Right lobe of liver (tissue), 6 donors: ENCODE data around the gene RASSF4. TPM values are rescaled to one million over a fixed set of nuclear protein-coding genes. Genes with fewer than 3 reads are reported as not detected.
A peak's percentile ranks its signal among the peaks of the same experiment; 100 is the strongest.

Experiments
- ATAC-seq, 4 donors: fragments of 200-7000 bp; cut with Tn5 transposase; one replicate each; pipeline ENCODE4 v1.9.1; 2020; ENCODE audit warnings: mild to moderate bottlenecking in 4 of 4, moderate library complexity in 4 of 4
- DNase-seq, 3 donors: peaks; one replicate each; pipeline ENCODE4 v3.0.0-alpha.2; 2020
- H3K27ac ChIP-seq, 3 donors: fragments of 200-600 bp; one replicate each; pipeline ENCODE4 v1.8.0; 2022
- H3K27me3 ChIP-seq, 2 donors: fragments of 200-600 bp; one replicate each; pipeline ENCODE4 v1.8.0; 2022
- H3K36me3 ChIP-seq, 4 donors: fragments of 200-600 bp; sonication (generic) in 1 of 4; one replicate each; pipeline versions ENCODE4 v1.5.1 to v1.8.0; 2017 to 2022; ENCODE audit warnings: control low read depth in 1 of 4
- H3K4me1 ChIP-seq, 4 donors: fragments of 200-600 bp; sonication (generic) in 1 of 4; one replicate each; pipeline versions ENCODE4 v1.5.1 to v1.8.0; 2017 to 2022; ENCODE audit warnings: control low read depth in 1 of 4
- H3K4me3 ChIP-seq, 3 donors: fragments of 200-600 bp; one replicate each; pipeline ENCODE4 v1.8.0; 2022
- H3K9me3 ChIP-seq, 4 donors: fragments of 200-600 bp; sonication (generic) in 1 of 4; one replicate each; pipeline versions ENCODE4 v1.5.1 to v1.8.0; 2017 to 2022; ENCODE audit warnings: control low read depth in 1 of 4
- POLR2A ChIP-seq: fragments of 450-650 bp; IDR thresholded peaks from one replicate; pipeline ENCODE4 v1.6.1; 2017; ENCODE audit warnings: antibody characterized with exemption, mild to moderate bottlenecking
- WGBS: methylation state at CpG from one replicate; pipeline ENCODE4 v1.1.6; 2018; ENCODE audit warnings: low coverage, low lambda C conversion rate; ENCODE audit not compliant: insufficient coverage; ENCODE audit errors: missing lambda C conversion rate; 5-methylcytosine and 5-hydroxymethylcytosine counted together
- intact Hi-C, 2 donors: fragments of 100-400 bp; cut with DNase I; formaldehyde crosslinking; loops; one replicate each; pipeline versions ENCODE4 v1.11.2 to v1.14.1; 2022
- total RNA-seq, 6 experiments: library from RNA; depleted of rRNA in 2 of 6; stranded (reverse); fragments of >200 nt in 2 of 6; fragmentation: NEBNext Ultra II Directional in 3 of 6; extraction: Animal tissue kit (Norgen Biotek cat#: 25700) in 3 of 6; gene quantifications; one replicate each; pipeline versions ENCODE4 v1.1.0 to v1.2.4, GENCODE V29; 2016 to 2023
- TF ChIP-seq, protein P1 (sequence below), 4 donors: fragments of 200-600 bp in 3 of 4; fragments of 450-650 bp in 1 of 4; IDR thresholded peaks; one replicate each; pipeline versions ENCODE4 v1.5.1 to v1.8.0; 2016 to 2022; ENCODE audit warnings: antibody characterized with exemption in 4 of 4, mild to moderate bottlenecking in 2 of 4
- donor health status: DM: no; HTN: yes; CAD: no.
- donor health status: DM: no; HTN: no; CAD: no.
- donor health status: DM: no; HTN: no; CAD: no.
- donor health status: DM: no; HTN: yes; CAD: no.
- donor health status: DM: no; HTN: yes; CAD: no.

Gene RASSF4
- total RNA-seq, 6 experiments from 2014 or later, result 13.6 to 28.5 (median 19.6) TPM

DNA sequence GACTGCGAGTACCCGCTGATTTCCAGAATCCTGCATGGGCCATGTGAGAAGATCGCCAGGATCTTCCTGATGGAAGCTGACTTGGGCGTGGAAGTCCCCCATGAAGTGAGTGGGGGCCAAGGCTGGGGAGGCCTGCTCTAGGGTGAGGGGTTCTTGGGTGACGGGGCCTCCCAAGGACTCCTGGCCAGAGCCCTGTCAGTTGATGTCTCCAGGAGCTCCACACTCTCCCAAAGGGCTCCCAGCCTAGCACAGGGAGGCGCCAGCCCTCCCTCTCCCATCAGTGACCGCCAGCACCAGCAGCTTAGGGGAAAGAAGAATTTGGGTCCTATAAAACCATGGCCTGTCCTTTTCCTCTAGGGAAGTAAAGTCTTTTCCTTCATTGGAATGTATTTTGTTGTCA lies 31.4 kb downstream of the RASSF4 start:
- DNase-seq (no peak), ATAC-seq (no peak)
- TF ChIP-seq, protein P1, sequence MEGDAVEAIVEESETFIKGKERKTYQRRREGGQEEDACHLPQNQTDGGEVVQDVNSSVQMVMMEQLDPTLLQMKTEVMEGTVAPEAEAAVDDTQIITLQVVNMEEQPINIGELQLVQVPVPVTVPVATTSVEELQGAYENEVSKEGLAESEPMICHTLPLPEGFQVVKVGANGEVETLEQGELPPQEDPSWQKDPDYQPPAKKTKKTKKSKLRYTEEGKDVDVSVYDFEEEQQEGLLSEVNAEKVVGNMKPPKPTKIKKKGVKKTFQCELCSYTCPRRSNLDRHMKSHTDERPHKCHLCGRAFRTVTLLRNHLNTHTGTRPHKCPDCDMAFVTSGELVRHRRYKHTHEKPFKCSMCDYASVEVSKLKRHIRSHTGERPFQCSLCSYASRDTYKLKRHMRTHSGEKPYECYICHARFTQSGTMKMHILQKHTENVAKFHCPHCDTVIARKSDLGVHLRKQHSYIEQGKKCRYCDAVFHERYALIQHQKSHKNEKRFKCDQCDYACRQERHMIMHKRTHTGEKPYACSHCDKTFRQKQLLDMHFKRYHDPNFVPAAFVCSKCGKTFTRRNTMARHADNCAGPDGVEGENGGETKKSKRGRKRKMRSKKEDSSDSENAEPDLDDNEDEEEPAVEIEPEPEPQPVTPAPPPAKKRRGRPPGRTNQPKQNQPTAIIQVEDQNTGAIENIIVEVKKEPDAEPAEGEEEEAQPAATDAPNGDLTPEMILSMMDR (IDR thresholded peaks at IDR 0.05), result no peak
- no peak for TF ChIP-seq POLR2A
- H3K4me1 ChIP-seq, result peaks cover 0 to 61% (median 37%) of the 10 kb centered on the region in 4 donors
- intact Hi-C loops, result no loop called here
- H3K27me3 ChIP-seq, result no peaks in the 10 kb centered on the region
- H3K4me3 ChIP-seq, result no peak overlapping the region
- H3K27ac ChIP-seq, result peak overlapping the region; percentile 14 to 82 (median 65)
- H3K36me3 ChIP-seq, result no peaks in the 10 kb centered on the region
- no peaks in the 10 kb centered on the region for H3K9me3 ChIP-seq
- WGBS, result 97% methylated on average over 6 of the region's 7 CpGs

DNA sequence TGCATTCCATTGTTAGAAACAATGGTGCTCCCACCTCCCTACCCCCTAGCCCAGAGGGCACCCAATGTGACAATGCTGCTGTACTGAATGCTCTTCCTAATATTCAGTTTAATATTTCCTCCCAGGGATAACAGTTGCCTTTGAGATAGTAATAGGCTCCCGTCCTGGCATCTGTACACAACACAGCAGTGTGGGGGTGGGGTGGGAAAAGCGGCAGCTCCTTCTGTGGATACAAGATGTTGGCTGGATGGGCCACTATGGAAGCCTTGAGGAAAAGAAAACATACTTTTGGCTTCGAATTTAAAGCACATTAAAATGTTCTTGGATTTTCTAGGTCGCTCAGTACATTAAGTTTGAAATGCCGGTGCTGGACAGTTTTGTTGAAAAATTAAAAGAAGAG lies 32.0 kb downstream of the RASSF4 start:
- ATAC-seq, result no peak
- Histone ChIP-seq H3K4me1 (peaks cover 0 to 67% (median 40%) of the 10 kb centered on the region in 4 donors), H3K36me3 (no peaks in the 10 kb centered on the region), H3K9me3 (no peaks in the 10 kb centered on the region), H3K4me3 (no peak overlapping the region), H3K27me3 (no peaks in the 10 kb centered on the region), H3K27ac (peak overlapping the region in 2 of 3 donors; percentile 45 to 65)
- TF ChIP-seq POLR2A, result no peak
- TF ChIP-seq, protein P1 (IDR thresholded peaks at IDR 0.05), result no peak
- WGBS, result 58% methylated on average over 5 of the region's 5 CpGs
- DNase-seq, result peak in 1 of 3 donors; percentile 47
- intact Hi-C loops, result no loop called here

DNA sequence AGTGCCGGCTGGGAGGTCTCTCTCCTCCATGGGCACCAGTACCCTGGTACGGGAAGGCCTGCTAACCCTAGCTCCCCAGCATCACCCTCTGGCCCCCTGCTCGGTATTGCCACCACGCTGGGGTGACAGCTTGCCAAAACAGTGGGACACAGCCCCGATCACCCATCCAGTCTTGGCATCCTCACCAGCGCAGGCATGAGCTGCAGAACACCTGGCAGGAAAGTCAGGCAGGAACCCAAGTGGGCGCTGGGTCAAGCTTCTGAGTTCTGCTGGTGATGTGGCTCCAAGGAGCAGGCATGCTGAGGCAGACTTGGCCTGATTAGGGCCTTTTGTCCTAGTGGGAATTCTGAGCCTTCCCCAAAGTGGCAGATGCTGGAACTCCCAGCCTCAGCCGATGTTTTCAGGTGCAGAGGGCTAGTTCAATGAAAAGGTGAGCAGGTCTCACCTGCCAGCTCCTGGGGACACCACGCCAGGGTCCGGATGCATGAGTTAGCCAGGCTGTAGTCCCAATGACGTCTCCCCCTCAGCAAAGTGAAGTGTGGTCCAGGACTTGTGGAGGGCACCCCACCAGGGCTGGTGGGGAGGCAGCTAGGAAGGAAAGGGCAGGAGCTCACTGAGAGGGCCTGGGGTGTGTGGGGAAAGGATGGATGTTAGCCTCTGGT lies 32.6 kb downstream of the RASSF4 start:
- H3K27ac ChIP-seq, result peak overlapping the region in 2 of 3 donors; percentile 45 to 65
- H3K4me1 ChIP-seq, result peaks cover 0 to 74% (median 42%) of the 10 kb centered on the region in 4 donors
- TF ChIP-seq, protein P1 (IDR thresholded peaks at IDR 0.05), result no peak
- TF ChIP-seq POLR2A, result no peak

DNA sequence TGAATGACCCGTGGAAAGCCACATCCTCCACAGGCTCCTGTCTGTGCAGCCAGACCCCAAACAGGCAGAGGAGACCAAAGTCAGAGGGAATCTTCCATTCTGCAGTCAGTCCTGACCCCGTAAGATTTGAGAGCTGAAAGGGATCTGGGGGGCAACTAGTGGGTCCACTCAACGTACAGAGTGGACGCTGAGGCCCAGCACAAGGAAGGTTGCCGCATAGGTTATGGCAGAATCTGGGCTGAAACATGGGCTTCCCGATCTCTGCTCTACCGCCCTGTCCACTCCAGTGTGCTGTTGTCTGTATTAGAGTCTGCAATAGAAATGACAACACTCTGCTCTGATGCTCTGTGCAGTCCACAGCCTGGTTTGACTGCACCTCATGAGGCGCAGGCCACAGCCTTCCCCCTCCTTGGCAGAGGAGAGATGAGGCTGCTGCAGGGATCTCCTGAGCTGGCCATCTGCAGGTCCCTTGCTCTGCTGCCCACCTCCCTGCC lies 33.2 kb downstream of the RASSF4 start:
- peak overlapping the region in 1 of 3 donors; percentile 11 for H3K27ac ChIP-seq
- intact Hi-C loops, result no loop called here
- no peaks in the 10 kb centered on the region for H3K27me3 ChIP-seq
- no peak for DNase-seq
- H3K36me3 ChIP-seq, result no peaks in the 10 kb centered on the region
- 93% methylated on average over 3 of the region's 8 CpGs for WGBS
- no peaks in the 10 kb centered on the region for H3K9me3 ChIP-seq
- H3K4me3 ChIP-seq, result no peak overlapping the region
- peaks cover 0 to 78% (median 45%) of the 10 kb centered on the region in 4 donors for H3K4me1 ChIP-seq
- TF ChIP-seq, protein P1 (IDR thresholded peaks at IDR 0.05), result no peak
- no peak for TF ChIP-seq POLR2A
- ATAC-seq, result no peak

More for the DNA sequence above, 32.6 kb downstream of the RASSF4 start:
- no peak overlapping the region for H3K4me3 ChIP-seq
- H3K9me3 ChIP-seq, result no peaks in the 10 kb centered on the region
- DNase-seq (peak in 2 of 3 donors; percentile 40 to 83), ATAC-seq (peak in 3 of 4 donors; percentile 19 to 39 (median 27))
- WGBS, result 35% methylated on average over 4 of the region's 11 CpGs
- intact Hi-C loops, result no loop called here
- H3K36me3 ChIP-seq, result no peaks in the 10 kb centered on the region
- H3K27me3 ChIP-seq, result no peaks in the 10 kb centered on the region
